Left ventricle myocardium superior (tissue), 1 donor: Measurements from ENCODE around the gene KLHL22. TPM values are rescaled to one million over a fixed set of nuclear protein-coding genes. Genes with fewer than 3 reads are reported as not detected.
"Not testable (repeated sequence)": the region's sequence is repeated elsewhere in the genome, so short reads cannot be mapped to it uniquely, and the experiment has no call there.

Experiments
- ATAC-seq: fragments of 200-7000 bp; cut with Tn5 transposase; one replicate; pipeline ENCODE4 v1.9.1; 2020; ENCODE audit warnings: mild to moderate bottlenecking, moderate library complexity
- DNase-seq: peaks from one replicate; pipeline ENCODE4 v3.0.0-alpha.2; 2020
- intact Hi-C: fragments of 100-400 bp; cut with micrococcal nuclease; formaldehyde crosslinking; loops from one replicate; pipeline ENCODE4 v1.11.0; 2022
- total RNA-seq: library from RNA; stranded (reverse); fragmentation: NEBNext Ultra II Directional; extraction: Animal tissue kit (Norgen Biotek cat#: 25700); gene quantifications from one replicate; pipeline ENCODE4 v1.2.1, GENCODE V29; 2021
- donor health status: DM: no; HTN: yes; CAD: no; lungs with severe emphysema.

Gene KLHL22
- total RNA-seq, 1 donor from 2014 or later = 14.2 TPM

GRCh38 chr22:20526305-20526627 is 30.7 kb upstream of the KLHL22 start:
- intact Hi-C loops = no loop called here
- no peak for ATAC-seq
- no peak for DNase-seq

- DNase-seq (no peak), ATAC-seq (no peak)
- intact Hi-C loops = no loop called here
Observed at GRCh38 chr22:20525048-20525447, 29.5 kb upstream of the KLHL22 start.

GRCh38 chr22:20524004-20524481 is 28.4 kb upstream of the KLHL22 start:
- intact Hi-C loops = no loop called here
- peak; percentile 25 for ATAC-seq
- no peak for DNase-seq

- intact Hi-C loops = no loop called here
- DNase-seq (no peak), ATAC-seq (peak; percentile 58)
Observed at GRCh38 chr22:20523086-20523983, 27.7 kb upstream of the KLHL22 start.

- intact Hi-C loops = no loop called here
- DNase-seq = no peak
- ATAC-seq = no peak
Observed at GRCh38 chr22:20522134-20523004, 26.8 kb upstream of the KLHL22 start.

GRCh38 chr22:20520093-20520511 is 24.5 kb upstream of the KLHL22 start:
- DNase-seq (no peak), ATAC-seq (no peak)
- intact Hi-C loops = no loop called here

- intact Hi-C loops = no loop called here
- DNase-seq = no peak
- ATAC-seq = no peak
Observed at GRCh38 chr22:20519558-20519957, 24.0 kb upstream of the KLHL22 start.

- intact Hi-C loops = no loop called here
- no peak for DNase-seq
- ATAC-seq = no peak
Observed at GRCh38 chr22:20517841-20518592, 22.4 kb upstream of the KLHL22 start.

- intact Hi-C loops = no loop called here
Observed at GRCh38 chr22:20517422-20517821, 21.8 kb upstream of the KLHL22 start.

GRCh38 chr22:20516399-20516798 is 20.8 kb upstream of the KLHL22 start:
- no peak for DNase-seq
- intact Hi-C loops = no loop called here
- ATAC-seq = no peak

More at GRCh38 chr22:20517422-20517821, 21.8 kb upstream of the KLHL22 start:
- no peak for DNase-seq
- no peak for ATAC-seq

GRCh38 chr22:20514658-20515406 is 19.2 kb upstream of the KLHL22 start:
- ATAC-seq = no peak
- intact Hi-C loops = no loop called here
- DNase-seq = no peak

GRCh38 chr22:20511578-20512229 is 16.1 kb upstream of the KLHL22 start:
- DNase-seq (no peak), ATAC-seq (no peak)
- intact Hi-C loops = no loop called here

GRCh38 chr22:20510811-20511577 is 15.4 kb upstream of the KLHL22 start:
- ATAC-seq = no peak
- intact Hi-C loops = no loop called here
- no peak for DNase-seq

- ATAC-seq = peak; percentile 65
- intact Hi-C loops = loop anchor here (10.0 kb wide), 1 partner anchor 45 kb away; no protein-coding TSS in a partner anchor
- no peak for DNase-seq
Observed at GRCh38 chr22:20509344-20510047, 13.9 kb upstream of the KLHL22 start.

- peak; percentile 2 for ATAC-seq
- intact Hi-C loops = loop anchor here (10.0 kb wide), 1 partner anchor 46 kb away; no protein-coding TSS in a partner anchor
- no peak for DNase-seq
Observed at GRCh38 chr22:20508815-20509271, 13.2 kb upstream of the KLHL22 start.

- peak; percentile 4 for ATAC-seq
- DNase-seq = not testable (repeated sequence)
- intact Hi-C loops = loop anchor here (10.0 kb wide), 1 partner anchor 47 kb away; no protein-coding TSS in a partner anchor
Observed at GRCh38 chr22:20508067-20508755, 12.6 kb upstream of the KLHL22 start.
